Natural killer cell (primary cell): Measurements from ENCODE around the gene PARD6G. TPM values are rescaled to one million over a fixed set of nuclear protein-coding genes. Genes with fewer than 3 reads are reported as not detected.

Source experiments
- ATAC-seq, 3 donors: fragments of 150-1000 bp in 2 of 3; fragments of 200-7000 bp in 1 of 3; cut with Tn5 transposase; 1 replicate in 1 of 3; 2 replicates in 2 of 3; pipeline ENCODE4 v1.10.0; 2021; ENCODE audit warnings: mild to moderate bottlenecking in 2 of 3, moderate library complexity in 2 of 3
- DNase-seq, 2 donors: peaks; one replicate each; pipeline versions ENCODE4 v3.0.0 to v3.0.0-alpha.2; 2013 to 2021; ENCODE audit warnings: mixed read lengths in 1 of 2
- H3K27ac ChIP-seq: one replicate; pipeline ENCODE4 v1.5.1; 2013; ENCODE audit warnings: mild to moderate bottlenecking, low read length
- H3K27me3 ChIP-seq: one replicate; pipeline ENCODE4 v1.6.1; 2013; ENCODE audit warnings: low read length; ENCODE audit not compliant: control insufficient read depth, insufficient read depth
- H3K36me3 ChIP-seq: one replicate; pipeline ENCODE4 v1.6.1; 2013; ENCODE audit warnings: low read length; ENCODE audit not compliant: control insufficient read depth, insufficient read depth
- H3K4me1 ChIP-seq: one replicate; pipeline ENCODE4 v1.6.1; 2013; ENCODE audit warnings: low read length; ENCODE audit not compliant: control insufficient read depth, insufficient read depth
- H3K4me3 ChIP-seq: one replicate; pipeline ENCODE4 v1.5.1; 2013; ENCODE audit warnings: low read length
- H3K9me3 ChIP-seq: one replicate; pipeline ENCODE4 v1.6.1; 2013; ENCODE audit warnings: low read length; ENCODE audit not compliant: control insufficient read depth, insufficient read depth
- H3K27ac Mint-ChIP-seq, 2 donors: one replicate each; pipeline ENCODE4 v1.8.0; 2022; ENCODE audit warnings: mild to moderate bottlenecking in 2 of 2, mixed read lengths in 2 of 2, moderate library complexity in 1 of 2
- H3K27me3 Mint-ChIP-seq, 2 donors: one replicate each; pipeline ENCODE4 v1.8.0; 2022; ENCODE audit warnings: low read depth in 2 of 2, mixed read lengths in 2 of 2
- H3K36me3 Mint-ChIP-seq: one replicate; pipeline ENCODE4 v1.8.0; 2022; ENCODE audit warnings: mixed read lengths
- H3K4me1 Mint-ChIP-seq, 2 donors: one replicate each; pipeline ENCODE4 v1.8.0; 2022; ENCODE audit warnings: mixed read lengths in 2 of 2
- H3K4me3 Mint-ChIP-seq: one replicate; pipeline ENCODE4 v1.8.0; 2022; ENCODE audit warnings: mild to moderate bottlenecking, moderate library complexity, mixed read lengths
- H3K9me3 Mint-ChIP-seq, 2 donors: one replicate each; pipeline ENCODE4 v1.8.0; 2022; ENCODE audit warnings: mixed read lengths in 2 of 2
- CTCF ChIP-seq: fragments of 200-600 bp; IDR thresholded peaks from one replicate; pipeline ENCODE4 v1.8.0; 2022; ENCODE audit warnings: antibody characterized with exemption
- WGBS: methylation state at CpG from one replicate; pipeline ENCODE4 v1.1.7; 2013; ENCODE audit warnings: missing lambda C conversion rate; ENCODE audit not compliant: insufficient coverage; 5-methylcytosine and 5-hydroxymethylcytosine counted together
- intact Hi-C: fragments of 100-400 bp; cut with micrococcal nuclease; formaldehyde crosslinking; loops from one replicate; pipeline ENCODE4 v1.14.2; 2022
- total RNA-seq, 4 donors: library from RNA; stranded (reverse); fragments of 120-200 nt in 1 of 4; gene quantifications; one replicate each; pipeline versions ENCODE4 v1.2.3 to v1.2.4, GENCODE V29; 2013 to 2022

Gene PARD6G
- total RNA-seq, 3 donors from 2014 or later (not counting 1 experiment from before 2014, with no cell fraction given), result not detected

- no peak overlapping the region for H3K4me3 Mint-ChIP-seq
- no peak for ATAC-seq
- 75% methylated on average over 6 of the region's 6 CpGs for WGBS
- H3K4me1 ChIP-seq, result peaks cover 7% of the 10 kb centered on the region
- TF ChIP-seq CTCF, result no peak
- peaks cover 6 to 14% of the 10 kb centered on the region in 2 donors for H3K27me3 Mint-ChIP-seq
- H3K9me3 Mint-ChIP-seq, result no peaks in the 10 kb centered on the region
- no peak overlapping the region for H3K27ac Mint-ChIP-seq
- peaks cover 7% of the 10 kb centered on the region for H3K27me3 ChIP-seq
- H3K4me1 Mint-ChIP-seq, result peaks cover 0 to 3% of the 10 kb centered on the region in 2 donors
- H3K9me3 ChIP-seq, result no peaks in the 10 kb centered on the region
- H3K36me3 ChIP-seq, result no peaks in the 10 kb centered on the region
- no peaks in the 10 kb centered on the region for H3K36me3 Mint-ChIP-seq
- no peak overlapping the region for H3K27ac ChIP-seq
- H3K4me3 ChIP-seq, result no peak overlapping the region
- no peak for DNase-seq
- intact Hi-C loops, result no loop called here
Observed at GRCh38 chr18:80250740-80251364, 3.5 kb upstream of the PARD6G start.

GRCh38 chr18:80249217-80250093 lies 2.1 kb upstream of the PARD6G start:
- intact Hi-C loops, result no loop called here
- Mint-ChIP-seq H3K27ac (no peak overlapping the region), H3K9me3 (no peaks in the 10 kb centered on the region), H3K27me3 (peaks cover 16 to 23% of the 10 kb centered on the region in 2 donors), H3K4me1 (peaks cover 0 to 6% of the 10 kb centered on the region in 2 donors), H3K36me3 (no peaks in the 10 kb centered on the region), H3K4me3 (peak overlapping the region; percentile 17)
- Histone ChIP-seq H3K36me3 (no peaks in the 10 kb centered on the region), H3K4me3 (no peak overlapping the region), H3K4me1 (peaks cover 7% of the 10 kb centered on the region), H3K9me3 (no peaks in the 10 kb centered on the region), H3K27me3 (peaks cover 8% of the 10 kb centered on the region), H3K27ac (no peak overlapping the region)
- ATAC-seq (no peak), DNase-seq (no peak)
- no peak for TF ChIP-seq CTCF
- WGBS, result 96% methylated on average over 7 of the region's 7 CpGs

DNA sequence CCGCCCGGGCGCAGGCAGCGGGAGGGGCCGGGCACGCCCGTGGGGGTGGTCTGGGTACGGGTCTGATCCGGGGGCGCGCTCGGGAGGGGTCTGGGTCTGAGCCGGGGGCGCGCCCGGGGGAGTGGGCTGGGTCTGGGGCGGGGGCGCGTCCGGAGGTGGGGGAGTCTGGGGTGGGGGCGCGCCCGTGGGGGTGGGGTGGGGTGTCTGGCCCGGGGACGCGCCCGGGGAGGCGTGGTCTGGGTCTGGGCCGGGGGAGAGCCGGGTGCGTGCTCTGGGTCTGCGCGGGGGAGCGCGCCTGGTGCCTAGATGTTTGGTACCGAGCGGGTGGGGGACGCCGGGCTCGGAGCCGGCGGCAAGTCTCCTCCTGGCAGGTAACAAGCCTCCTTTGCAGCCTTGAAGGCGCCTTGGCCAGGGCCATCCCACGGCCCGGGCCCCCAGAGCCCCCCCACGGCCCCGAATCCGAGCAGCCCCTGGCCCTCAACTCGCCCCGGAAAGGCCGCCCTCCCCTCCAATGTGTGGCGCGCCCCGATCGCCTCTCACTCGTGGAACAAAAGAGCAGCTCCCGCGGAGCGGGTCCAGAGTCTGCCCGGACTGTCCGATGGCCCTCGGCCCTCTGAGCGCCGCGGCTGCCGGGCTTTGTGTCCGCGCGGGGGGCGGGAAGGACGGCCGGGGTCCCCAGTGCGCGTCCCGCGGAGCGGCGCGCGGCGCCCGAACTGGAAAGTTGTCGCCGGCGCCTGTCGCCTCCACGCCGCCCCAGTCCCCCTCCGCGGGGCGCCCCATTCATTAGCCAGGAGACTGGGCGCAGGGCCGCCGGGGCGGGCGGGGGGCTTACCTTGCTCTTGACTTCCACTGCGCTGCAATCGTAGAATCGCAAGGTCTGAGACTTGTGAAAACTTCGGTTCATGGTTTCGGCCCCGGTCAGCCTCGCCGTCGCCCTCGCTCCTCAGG lies 595 bp downstream of the PARD6G start:
- intact Hi-C loops, result no loop called here
- peaks cover 8% of the 10 kb centered on the region for H3K27me3 ChIP-seq
- peaks cover 0 to 6% of the 10 kb centered on the region in 2 donors for H3K4me1 Mint-ChIP-seq
- no peaks in the 10 kb centered on the region for H3K9me3 ChIP-seq
- H3K4me3 ChIP-seq, result peak overlapping the region; percentile 31
- under 1% methylated on average over 95 of the region's 106 CpGs for WGBS
- TF ChIP-seq CTCF, result no peak
- no peaks in the 10 kb centered on the region for H3K36me3 Mint-ChIP-seq
- H3K9me3 Mint-ChIP-seq, result no peaks in the 10 kb centered on the region
- H3K4me1 ChIP-seq, result peaks cover 7% of the 10 kb centered on the region
- peak overlapping the region; percentile 52 for H3K4me3 Mint-ChIP-seq
- H3K27ac Mint-ChIP-seq, result no peak overlapping the region
- H3K36me3 ChIP-seq, result no peaks in the 10 kb centered on the region
- peaks cover 24 to 39% of the 10 kb centered on the region in 2 donors for H3K27me3 Mint-ChIP-seq
- peak in 2 of 3 donors; percentile 31 to 37 for ATAC-seq
- no peak overlapping the region for H3K27ac ChIP-seq
- DNase-seq, result peak in 1 of 2 donors; percentile 27
